Measurements from ENCODE around the gene UBQLN3.

- no peak for TF ChIP-seq ZNF274 (IDR thresholded peaks at IDR 0.05; ENCODE audit: low read depth, low read length)
- no peak for TF ChIP-seq YY1 (IDR thresholded peaks at IDR 0.05; ENCODE audit: insufficient read depth, insufficient read length)
Observed at GRCh38 chr11:5507933-5508305, 1.8 kb downstream of the UBQLN3 start.

Data from NT2/D1 (cell line).